Activated CD8-positive, alpha-beta memory T cell treated with anti-CD3 and anti-CD28 coated beads, Interleukin-2, amount 50 U/mL, for 4 hours (primary cell): ENCODE results near the gene LNPK.
"Not testable (repeated sequence)": the region's sequence is repeated elsewhere in the genome, so short reads cannot be mapped to it uniquely, and the experiment has no call there.

Experiments used
- DNase-seq: peaks from one replicate; pipeline ENCODE4 v3.0.0-alpha.2; 2020

Gene LNPK

GRCh38 chr2:175965773-175966172 is 36.3 kb downstream of the LNPK start:
- DNase-seq: no peak

GRCh38 chr2:175964195-175964594 is 37.9 kb downstream of the LNPK start:
- no peak for DNase-seq

- DNase-seq: not testable (repeated sequence)
Measured at GRCh38 chr2:175963171-175963570, 38.9 kb downstream of the LNPK start.

GRCh38 chr2:175957845-175958244 is 44.2 kb downstream of the LNPK start:
- DNase-seq: no peak

- no peak for DNase-seq
Measured at GRCh38 chr2:175955136-175955535, 46.9 kb downstream of the LNPK start.

GRCh38 chr2:175950512-175950911 is 51.6 kb downstream of the LNPK start:
- DNase-seq: no peak

- DNase-seq: no peak
Measured at GRCh38 chr2:175948191-175948590, 53.9 kb downstream of the LNPK start.

GRCh38 chr2:175947073-175947472 is 55.0 kb downstream of the LNPK start:
- no peak for DNase-seq

- DNase-seq: no peak
Measured at GRCh38 chr2:175941699-175942098, 60.4 kb downstream of the LNPK start.

- no peak for DNase-seq
Measured at GRCh38 chr2:175937216-175937615, 64.9 kb downstream of the LNPK start.

GRCh38 chr2:175935289-175936181 is 66.5 kb downstream of the LNPK start:
- DNase-seq: no peak

GRCh38 chr2:175932675-175933074 is 69.4 kb downstream of the LNPK start:
- DNase-seq: no peak

- no peak for DNase-seq
Measured at GRCh38 chr2:175931805-175932204, 70.3 kb downstream of the LNPK start.

GRCh38 chr2:175930504-175930903 is 71.6 kb downstream of the LNPK start:
- DNase-seq: no peak

- DNase-seq: no peak
Measured at GRCh38 chr2:175929850-175930249, 72.2 kb downstream of the LNPK start.

GRCh38 chr2:175926272-175926671 is 75.8 kb downstream of the LNPK start:
- DNase-seq: no peak

- DNase-seq: no peak
Measured at GRCh38 chr2:175922160-175922559, 79.9 kb downstream of the LNPK start.

- no peak for DNase-seq
Measured at GRCh38 chr2:175918935-175919334, 83.1 kb downstream of the LNPK start.

- no peak for DNase-seq
Measured at GRCh38 chr2:175914846-175915245, 87.2 kb downstream of the LNPK start.

GRCh38 chr2:175913849-175914743 is 88.0 kb downstream of the LNPK start:
- not testable (repeated sequence) for DNase-seq

GRCh38 chr2:175913267-175913666 is 88.8 kb downstream of the LNPK start:
- DNase-seq: not testable (repeated sequence)

- no peak for DNase-seq
Measured at GRCh38 chr2:175904035-175904434, 98.0 kb downstream of the LNPK start.

- no peak for DNase-seq
Measured at GRCh38 chr2:175903384-175903936, 98.6 kb downstream of the LNPK start.
